Measurements from ENCODE around the gene FGFR1OP2. TPM values are rescaled to one million over a fixed set of nuclear protein-coding genes. Genes with fewer than 3 reads are reported as not detected.
"Not testable (repeated sequence)": the region's sequence is repeated elsewhere in the genome, so short reads cannot be mapped to it uniquely, and the experiment has no call there.

The FGFR1OP2 gene
- total RNA-seq: 100 to 1,000 TPM in 2 of 4 donors, 10 to 100 TPM in 2; 68.1 to 134 (median 96.9) TPM

- intact Hi-C loops (cut with DNase I): no loop called here
- H3K4me1 ChIP-seq: peaks cover 39 to 43% of the 10 kb centered on the region in 2 donors
- 0 to 2% methylated on average over 35 to 57 of the region's 69 CpGs for WGBS, 2 donors
Measured at GRCh38 chr12:26937863-26938700, at the start of gene FGFR1OP2, which contains the start of gene INTS13. TSS of gene FGFR1OP2 (plus strand) at chr12:26938470. CDS start at chr12:26954159, 15,689 bp downstream. TSS of gene INTS13 (minus strand) at chr12:26937981. CDS start at chr12:26936803, 1,178 bp downstream.

DNA sequence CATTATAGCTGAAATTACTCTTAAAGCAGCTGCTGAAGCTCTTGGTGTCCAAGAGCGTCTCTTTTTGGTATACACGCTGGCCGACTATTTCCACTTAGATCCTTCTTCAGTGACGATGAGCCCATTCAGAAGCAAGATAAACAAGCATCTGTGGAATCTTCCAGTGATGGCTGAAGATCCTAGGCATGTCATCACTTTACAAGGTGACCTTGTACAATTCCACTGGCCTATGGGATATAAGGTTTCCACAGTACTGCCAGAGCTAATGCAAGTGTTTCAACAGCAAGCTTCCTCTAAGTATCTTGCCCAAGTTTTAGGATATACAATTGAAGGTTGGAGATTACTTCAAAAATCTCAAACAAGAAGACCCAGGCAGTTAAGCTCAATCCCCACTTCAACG, 47.5 kb upstream of the FGFR1OP2 start:
- no peak for DNase-seq
- Histone ChIP-seq H3K27ac (no peak overlapping the region), H3K36me3 (no peaks in the 10 kb centered on the region), H3K9me3 (no peaks in the 10 kb centered on the region), H3K4me1 (no peaks in the 10 kb centered on the region), H3K4me3 (replicated peaks in 1 of 3) (no peak overlapping the region), H3K27me3 (no peaks in the 10 kb centered on the region)
- intact Hi-C loops (cut with DNase I): no loop called here
- 87 to 90% methylated on average over 5 of the region's 5 CpGs for WGBS, 2 donors
- TF ChIP-seq POLR2A (IDR thresholded peaks at IDR 0.05): no peak
- TF ChIP-seq CTCF (IDR thresholded peaks at IDR 0.05): no peak

More at GRCh38 chr12:26937863-26938700, at the start of gene FGFR1OP2, which contains the start of gene INTS13:
- Histone ChIP-seq H3K9me3 (no peaks in the 10 kb centered on the region), H3K27ac (peak within 1 kb of the TSS; percentile 90 to 99 (median 97)), H3K36me3 (no peaks in the 10 kb centered on the region), H3K4me3 (replicated peaks in 1 of 3) (peak within 1 kb of the TSS; percentile 72 to 99 (median 85)), H3K27me3 (no peaks in the 10 kb centered on the region)
- TF ChIP-seq CTCF (IDR thresholded peaks at IDR 0.05) (no peak), POLR2A (IDR thresholded peaks at IDR 0.05) (peak; percentile 84 to 97)
- peak; percentile 99 to 100 for DNase-seq

- Histone ChIP-seq H3K9me3 (no peaks in the 10 kb centered on the region), H3K4me3 (replicated peaks in 1 of 3) (no peak overlapping the region), H3K4me1 (no peaks in the 10 kb centered on the region), H3K27ac (no peak overlapping the region), H3K27me3 (no peaks in the 10 kb centered on the region), H3K36me3 (no peaks in the 10 kb centered on the region)
- intact Hi-C loops (cut with DNase I): no loop called here
- WGBS, 2 donors: 24 to 40% methylated on average over 1 of the region's 1 CpG
- DNase-seq: no peak
- TF ChIP-seq POLR2A (IDR thresholded peaks at IDR 0.05) (no peak), CTCF (IDR thresholded peaks at IDR 0.05) (no peak)
Measured at GRCh38 chr12:26891704-26892103, 46.6 kb upstream of the FGFR1OP2 start.

GRCh38 chr12:26895672-26896071, 42.6 kb upstream of the FGFR1OP2 start:
- no peaks in the 10 kb centered on the region for H3K36me3 ChIP-seq
- no peaks in the 10 kb centered on the region for H3K9me3 ChIP-seq
- no peaks in the 10 kb centered on the region for H3K27me3 ChIP-seq
- WGBS, 2 donors: 95 to 96% methylated on average over 4 of the region's 4 CpGs
- no peak for DNase-seq
- H3K4me1 ChIP-seq: no peaks in the 10 kb centered on the region
- intact Hi-C loops (cut with DNase I): no loop called here
- TF ChIP-seq CTCF (IDR thresholded peaks at IDR 0.05) (no peak), POLR2A (IDR thresholded peaks at IDR 0.05) (no peak)
- no peak overlapping the region for H3K27ac ChIP-seq
- no peak overlapping the region for H3K4me3 ChIP-seq (replicated peaks in 1 of 3)

GRCh38 chr12:26896913-26897312, 41.4 kb upstream of the FGFR1OP2 start:
- H3K4me3 ChIP-seq (replicated peaks in 1 of 3): no peak overlapping the region
- no peaks in the 10 kb centered on the region for H3K9me3 ChIP-seq
- DNase-seq: no peak
- WGBS, 2 donors: 98 to 99% methylated on average over 2 of the region's 2 CpGs
- no peak overlapping the region for H3K27ac ChIP-seq
- TF ChIP-seq POLR2A (IDR thresholded peaks at IDR 0.05) (no peak), CTCF (IDR thresholded peaks at IDR 0.05) (no peak)
- no peaks in the 10 kb centered on the region for H3K27me3 ChIP-seq
- intact Hi-C loops (cut with DNase I): no loop called here
- no peaks in the 10 kb centered on the region for H3K4me1 ChIP-seq
- no peaks in the 10 kb centered on the region for H3K36me3 ChIP-seq

DNA sequence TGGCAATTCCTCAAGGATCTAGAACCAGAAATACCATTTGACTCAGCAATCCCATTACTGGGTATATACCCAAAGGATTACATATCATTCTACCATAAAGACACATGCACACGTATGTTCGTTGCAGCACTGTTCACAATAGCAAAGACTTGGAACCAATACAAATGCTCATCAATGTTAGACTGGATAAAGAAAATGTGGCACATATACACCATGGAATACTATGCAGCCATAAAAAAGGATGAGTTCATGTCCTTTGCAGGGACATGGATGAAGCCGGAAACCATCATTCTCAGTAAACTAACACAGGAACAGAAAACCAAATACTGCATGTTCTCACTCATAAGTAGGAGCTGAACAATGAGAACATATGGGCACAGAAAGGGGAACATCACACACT, 34.9 kb upstream of the FGFR1OP2 start:
- H3K27ac ChIP-seq; H3K4me3 ChIP-seq (replicated peaks in 1 of 3); DNase-seq; intact Hi-C loops (cut with DNase I); H3K27me3 ChIP-seq; H3K4me1 ChIP-seq; H3K36me3 ChIP-seq; H3K9me3 ChIP-seq: not testable (repeated sequence)
- 62 to 64% methylated on average over 3 of the region's 3 CpGs for WGBS, 2 donors
